ENCODE data around the gene MGAT5B. TPM values are rescaled to one million over a fixed set of nuclear protein-coding genes. Genes with fewer than 3 reads are reported as not detected.
"Not testable (repeated sequence)": the region's sequence is repeated elsewhere in the genome, so short reads cannot be mapped to it uniquely, and the experiment has no call there.

Gene MGAT5B
- total RNA-seq, 3 donors from 2014 or later = 0.17 to 0.65 (median 0.44) TPM

GRCh38 chr17:76848670-76849069 lies 19.5 kb upstream of the MGAT5B start:
- Histone ChIP-seq H3K36me3 (ENCODE audit: low read depth) (no peaks in the 10 kb centered on the region), H3K4me1 (ENCODE audit: low read depth) (no peaks in the 10 kb centered on the region), H3K9me3 (no peaks in the 10 kb centered on the region), H3K4me3 (no peak overlapping the region)
- ATAC-seq (no peak), DNase-seq (no peak)
- TF ChIP-seq CTCF (IDR thresholded peaks at IDR 0.05) = no peak
- intact Hi-C loops (cut with DNase I, micrococcal nuclease) = no loop called here

DNA sequence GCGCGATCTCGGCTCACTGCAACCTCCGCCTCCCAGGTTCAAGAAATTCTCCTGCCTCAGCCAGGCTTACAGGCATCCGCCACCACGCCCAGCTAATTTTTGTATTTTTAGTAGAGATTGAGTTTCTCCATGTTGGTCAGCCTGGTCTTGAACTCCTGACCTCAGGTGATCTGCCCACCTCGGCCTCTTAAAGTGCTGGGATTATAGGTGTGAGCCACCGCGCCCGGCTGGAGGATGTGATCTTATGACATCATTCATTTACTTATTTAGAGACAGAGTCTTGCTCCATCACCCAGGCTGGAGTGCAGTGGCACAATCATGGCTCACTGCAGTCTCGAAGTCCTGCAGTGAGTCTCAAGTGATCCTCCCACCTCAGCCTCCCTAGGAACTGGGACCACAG lies 19.0 kb upstream of the MGAT5B start:
- DNase-seq; H3K9me3 ChIP-seq; ATAC-seq; H3K4me3 ChIP-seq; H3K4me1 ChIP-seq (ENCODE audit: low read depth); intact Hi-C loops (cut with DNase I, micrococcal nuclease); H3K36me3 ChIP-seq (ENCODE audit: low read depth): not testable (repeated sequence)

- no peak for TF ChIP-seq CTCF (IDR thresholded peaks at IDR 0.05)
- intact Hi-C loops (cut with DNase I, micrococcal nuclease) = no loop called here
- ATAC-seq = no peak
- Histone ChIP-seq H3K4me1 (ENCODE audit: low read depth) (no peaks in the 10 kb centered on the region), H3K4me3 (no peak overlapping the region), H3K9me3 (no peaks in the 10 kb centered on the region), H3K36me3 (ENCODE audit: low read depth) (no peaks in the 10 kb centered on the region)
- DNase-seq = no peak
These were observed 15.4 kb upstream of the MGAT5B start for GRCh38 chr17:76852843-76853242.

DNA sequence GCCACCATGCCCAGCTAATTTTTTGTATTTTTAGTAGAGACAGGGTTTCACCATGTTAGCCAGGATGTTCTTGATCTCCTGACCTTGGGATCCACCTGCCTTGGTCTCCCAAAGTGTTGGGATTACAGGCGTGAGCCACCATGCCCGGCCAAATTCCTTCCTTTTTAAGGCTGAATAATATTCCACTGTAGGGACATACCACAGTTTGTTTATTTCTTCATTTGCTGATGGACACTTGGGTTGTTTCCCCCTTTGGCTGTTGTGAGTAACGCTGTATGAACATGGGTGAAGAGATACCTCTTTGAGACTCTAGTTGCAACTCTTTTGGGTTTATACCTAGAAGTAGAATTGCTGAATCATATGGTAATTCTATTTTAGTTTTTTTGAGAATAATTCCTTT lies 13.1 kb upstream of the MGAT5B start:
- intact Hi-C loops (cut with DNase I, micrococcal nuclease) = no loop called here
- Histone ChIP-seq H3K36me3 (ENCODE audit: low read depth) (no peaks in the 10 kb centered on the region), H3K4me3 (no peak overlapping the region), H3K9me3 (no peaks in the 10 kb centered on the region), H3K4me1 (ENCODE audit: low read depth) (no peaks in the 10 kb centered on the region)
- no peak for DNase-seq
- no peak for ATAC-seq
- no peak for TF ChIP-seq CTCF (IDR thresholded peaks at IDR 0.05)

DNA sequence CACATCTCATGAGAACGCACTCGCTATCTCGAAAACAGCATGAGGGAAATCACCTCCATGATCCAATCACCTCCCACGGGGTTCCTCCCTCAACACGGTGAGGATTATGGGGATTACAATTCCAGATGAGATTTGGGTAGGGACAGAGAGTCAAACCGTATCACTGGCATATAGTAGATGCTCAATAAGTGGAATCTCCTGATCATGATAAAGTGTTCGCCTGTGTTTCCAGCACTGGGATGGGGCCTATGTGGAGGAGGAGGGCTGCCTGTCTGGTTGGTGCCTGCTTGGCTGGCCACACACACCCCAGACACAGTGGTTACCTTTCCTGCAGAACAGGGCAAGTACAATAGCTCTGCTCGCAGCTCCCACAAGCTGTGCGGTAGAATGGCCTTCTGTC lies 6.1 kb upstream of the MGAT5B start:
- H3K9me3 ChIP-seq = no peaks in the 10 kb centered on the region
- no peaks in the 10 kb centered on the region for H3K36me3 ChIP-seq (ENCODE audit: low read depth)
- intact Hi-C loops (cut with DNase I, micrococcal nuclease) = loop anchor here in 1 of 2 donors (5.0 kb wide), 1 partner anchor 210 kb away; no protein-coding TSS in a partner anchor
- no peaks in the 10 kb centered on the region for H3K4me1 ChIP-seq (ENCODE audit: low read depth)
- DNase-seq = no peak
- no peak for TF ChIP-seq CTCF (IDR thresholded peaks at IDR 0.05)
- H3K4me3 ChIP-seq = no peak overlapping the region
- no peak for ATAC-seq

GRCh38 chr17:76862494-76862893 lies 5.7 kb upstream of the MGAT5B start:
- Histone ChIP-seq H3K4me1 (ENCODE audit: low read depth) (no peaks in the 10 kb centered on the region), H3K4me3 (no peak overlapping the region), H3K36me3 (ENCODE audit: low read depth) (no peaks in the 10 kb centered on the region), H3K9me3 (no peaks in the 10 kb centered on the region)
- no peak for TF ChIP-seq CTCF (IDR thresholded peaks at IDR 0.05)
- DNase-seq = no peak
- intact Hi-C loops (cut with DNase I, micrococcal nuclease) = loop anchor here in 1 of 2 donors (5.0 kb wide), 1 partner anchor 210 kb away; no protein-coding TSS in a partner anchor
- no peak for ATAC-seq
